ENCODE data around the gene EIF6. TPM values are rescaled to one million over a fixed set of nuclear protein-coding genes. Genes with fewer than 3 reads are reported as not detected.
A peak's percentile ranks its signal among the peaks of the same experiment; 100 is the strongest.

The EIF6 gene
- polyA plus RNA-seq, 3 donors = 94.3 to 222 (median 190) TPM

DNA sequence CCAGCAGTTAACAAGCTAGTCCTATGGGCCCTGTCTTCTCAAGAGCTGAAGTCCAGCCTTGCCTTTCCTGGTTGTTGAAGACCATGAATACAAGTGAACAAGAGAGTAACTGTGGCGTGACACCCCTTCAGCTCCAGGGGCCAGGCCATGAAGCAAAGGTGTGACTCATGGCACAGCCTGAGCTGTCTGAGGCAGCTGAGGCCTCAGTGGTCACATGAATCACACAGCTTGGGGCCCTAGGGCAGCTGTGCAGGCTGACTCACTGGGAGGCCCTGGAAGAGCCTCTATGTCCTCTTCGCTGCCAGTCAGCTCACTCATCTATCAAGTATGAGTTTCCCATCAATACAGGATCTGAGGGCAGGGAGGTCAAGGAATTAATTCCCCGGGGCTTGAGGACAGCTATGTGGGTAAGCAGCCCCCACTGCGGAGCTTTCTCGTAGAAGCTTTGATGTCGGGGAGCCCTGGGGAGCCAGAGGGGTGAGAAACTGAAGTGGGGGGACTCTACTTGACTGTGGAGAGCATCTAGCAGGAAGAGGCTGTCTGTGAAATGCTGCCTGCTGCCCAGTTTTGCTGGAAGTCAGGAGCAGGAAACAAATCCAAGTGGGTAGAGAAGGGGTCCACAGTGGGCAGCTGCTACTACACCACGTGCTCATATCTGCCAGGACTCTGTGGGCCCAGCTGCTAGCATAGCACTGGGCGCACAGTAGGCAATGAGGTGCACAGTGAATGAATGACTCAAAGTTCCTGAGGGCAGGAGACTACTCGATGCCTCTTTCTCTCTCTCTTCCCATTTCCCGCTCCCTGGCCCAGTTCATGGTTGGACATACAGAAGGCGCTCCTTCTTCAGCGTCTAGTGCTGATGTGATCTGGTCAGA is 21.3 kb upstream of the EIF6 start:
- H3K4me3 Mint-ChIP-seq = no peak overlapping the region
- peaks cover 2 to 46% of the 10 kb centered on the region in 2 donors for H3K36me3 ChIP-seq (replicated peaks in 1 of 2; ENCODE audit: control insufficient read depth in 1 of 2, insufficient read depth in 2 of 2, low read length in 2 of 2)
- no peaks in the 10 kb centered on the region for H3K79me2 ChIP-seq (ENCODE audit: insufficient read depth, low read length)
- no peak overlapping the region for H2AFZ ChIP-seq (ENCODE audit: insufficient read depth, low read depth, low read length, poor library complexity, severe bottlenecking)
- H3K27ac Mint-ChIP-seq = peak overlapping the region in 4 of 7 donors; percentile 42 to 85 (median 79)
- H3K9ac ChIP-seq (ENCODE audit: insufficient read depth, low read length, poor library complexity, severe bottlenecking) = no peak overlapping the region
- no peaks in the 10 kb centered on the region for H3K27me3 ChIP-seq (ENCODE audit: control insufficient read depth in 2 of 2, insufficient read depth in 2 of 2, low read length in 2 of 2)
- 96% methylated on average over 5 of the region's 12 CpGs for WGBS (ENCODE audit: insufficient coverage)
- no peaks in the 10 kb centered on the region for H4K20me1 ChIP-seq (ENCODE audit: insufficient read depth, low read length)
- no peaks in the 10 kb centered on the region for H3K9me3 Mint-ChIP-seq
- no peaks in the 10 kb centered on the region for H3K4me1 ChIP-seq (ENCODE audit: control insufficient read depth in 1 of 2, insufficient read depth in 2 of 2, low read length in 2 of 2)
- peaks cover 0 to 2% (median 0%) of the 10 kb centered on the region in 3 donors for H3K27me3 Mint-ChIP-seq (ENCODE audit: low read depth in 3 of 3)
- no peaks in the 10 kb centered on the region for H3K9me3 ChIP-seq (replicated peaks in 1 of 2; ENCODE audit: control insufficient read depth in 1 of 2, insufficient read depth in 1 of 2, low read length in 2 of 2)
- intact Hi-C loops (cut with micrococcal nuclease) = loop anchor here in 1 of 2 donors (10.0 kb wide), 1 partner anchor 139 kb away; no protein-coding TSS in a partner anchor
- DNase-seq = peak; percentile 23 to 62 (median 25)
- no peak overlapping the region for H3K4me2 ChIP-seq (replicated peaks; ENCODE audit: extremely low read depth, low read length, poor library complexity, severe bottlenecking)
- peaks cover 8% of the 10 kb centered on the region for H3K4me1 Mint-ChIP-seq
- H3K4me3 ChIP-seq (replicated peaks in 1 of 3; ENCODE audit: low read depth in 2 of 3, low read length in 3 of 3) = no peak overlapping the region
- no peak overlapping the region for H3K27ac ChIP-seq (ENCODE audit: low read depth in 1 of 2, low read length in 2 of 2)
- TF ChIP-seq, protein P1, sequence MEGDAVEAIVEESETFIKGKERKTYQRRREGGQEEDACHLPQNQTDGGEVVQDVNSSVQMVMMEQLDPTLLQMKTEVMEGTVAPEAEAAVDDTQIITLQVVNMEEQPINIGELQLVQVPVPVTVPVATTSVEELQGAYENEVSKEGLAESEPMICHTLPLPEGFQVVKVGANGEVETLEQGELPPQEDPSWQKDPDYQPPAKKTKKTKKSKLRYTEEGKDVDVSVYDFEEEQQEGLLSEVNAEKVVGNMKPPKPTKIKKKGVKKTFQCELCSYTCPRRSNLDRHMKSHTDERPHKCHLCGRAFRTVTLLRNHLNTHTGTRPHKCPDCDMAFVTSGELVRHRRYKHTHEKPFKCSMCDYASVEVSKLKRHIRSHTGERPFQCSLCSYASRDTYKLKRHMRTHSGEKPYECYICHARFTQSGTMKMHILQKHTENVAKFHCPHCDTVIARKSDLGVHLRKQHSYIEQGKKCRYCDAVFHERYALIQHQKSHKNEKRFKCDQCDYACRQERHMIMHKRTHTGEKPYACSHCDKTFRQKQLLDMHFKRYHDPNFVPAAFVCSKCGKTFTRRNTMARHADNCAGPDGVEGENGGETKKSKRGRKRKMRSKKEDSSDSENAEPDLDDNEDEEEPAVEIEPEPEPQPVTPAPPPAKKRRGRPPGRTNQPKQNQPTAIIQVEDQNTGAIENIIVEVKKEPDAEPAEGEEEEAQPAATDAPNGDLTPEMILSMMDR (IDR thresholded peaks at IDR 0.05) = no peak
- H3K36me3 Mint-ChIP-seq = peaks cover 36 to 46% of the 10 kb centered on the region in 2 donors

DNA sequence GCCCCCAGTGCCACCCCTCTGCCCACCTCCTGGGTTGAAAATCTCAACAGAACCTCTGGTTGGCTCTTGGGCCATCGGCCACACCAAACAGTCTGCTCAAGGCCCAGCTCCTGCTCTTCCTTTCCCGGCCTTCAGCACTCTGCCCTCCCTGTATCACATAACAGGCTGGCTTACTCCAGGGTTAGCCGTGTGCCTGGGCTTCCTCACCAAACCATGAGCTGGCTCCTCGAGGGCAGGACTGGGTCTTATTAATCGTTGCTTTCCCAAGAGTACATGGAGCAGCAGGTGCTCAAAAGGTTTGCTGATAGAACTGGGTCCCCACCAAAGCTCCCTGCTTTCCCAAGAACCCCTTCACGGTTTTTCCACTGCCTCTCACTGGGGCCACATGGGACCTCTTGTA is 20.4 kb upstream of the EIF6 start:
- no peaks in the 10 kb centered on the region for H3K27me3 ChIP-seq (ENCODE audit: control insufficient read depth in 2 of 2, insufficient read depth in 2 of 2, low read length in 2 of 2)
- no peak overlapping the region for H3K4me2 ChIP-seq (replicated peaks; ENCODE audit: extremely low read depth, low read length, poor library complexity, severe bottlenecking)
- TF ChIP-seq, protein P1 (IDR thresholded peaks at IDR 0.05) = no peak
- Mint-ChIP-seq H3K4me3 (no peak overlapping the region), H3K27ac (peak overlapping the region in 3 of 7 donors; percentile 22 to 46 (median 32)), H3K4me1 (peaks cover 8% of the 10 kb centered on the region), H3K9me3 (no peaks in the 10 kb centered on the region), H3K27me3 (ENCODE audit: low read depth in 3 of 3) (peaks cover 0 to 2% (median 2%) of the 10 kb centered on the region in 3 donors), H3K36me3 (peaks cover 31 to 40% of the 10 kb centered on the region in 2 donors)
- no peaks in the 10 kb centered on the region for H4K20me1 ChIP-seq (ENCODE audit: insufficient read depth, low read length)
- H3K4me3 ChIP-seq (replicated peaks in 1 of 3; ENCODE audit: low read depth in 2 of 3, low read length in 3 of 3) = no peak overlapping the region
- no peaks in the 10 kb centered on the region for H3K9me3 ChIP-seq (replicated peaks in 1 of 2; ENCODE audit: control insufficient read depth in 1 of 2, insufficient read depth in 1 of 2, low read length in 2 of 2)
- H3K9ac ChIP-seq (ENCODE audit: insufficient read depth, low read length, poor library complexity, severe bottlenecking) = no peak overlapping the region
- no peak overlapping the region for H3K27ac ChIP-seq (ENCODE audit: low read depth in 1 of 2, low read length in 2 of 2)
- no peak overlapping the region for H2AFZ ChIP-seq (ENCODE audit: insufficient read depth, low read depth, low read length, poor library complexity, severe bottlenecking)
- peaks cover 2 to 45% of the 10 kb centered on the region in 2 donors for H3K36me3 ChIP-seq (replicated peaks in 1 of 2; ENCODE audit: control insufficient read depth in 1 of 2, insufficient read depth in 2 of 2, low read length in 2 of 2)
- H3K79me2 ChIP-seq (ENCODE audit: insufficient read depth, low read length) = no peaks in the 10 kb centered on the region
- intact Hi-C loops (cut with micrococcal nuclease) = loop anchor here (5.0 to 10.0 kb wide), 2 partner anchors 140 to 142 kb away; no protein-coding TSS in a partner anchor
- no peak for DNase-seq
- H3K4me1 ChIP-seq (ENCODE audit: control insufficient read depth in 1 of 2, insufficient read depth in 2 of 2, low read length in 2 of 2) = no peaks in the 10 kb centered on the region
- WGBS (ENCODE audit: insufficient coverage) = over 99% methylated on average over 6 of the region's 6 CpGs
